Muscle of back (tissue), 11 donors: ENCODE results near the gene MLLT10. TPM values are rescaled to one million over a fixed set of nuclear protein-coding genes. Genes with fewer than 3 reads are reported as not detected.
"Not testable (repeated sequence)": the region's sequence is repeated elsewhere in the genome, so short reads cannot be mapped to it uniquely, and the experiment has no call there.

Experiments used
- DNase-seq, 3 donors: peaks; one replicate each; pipeline versions ENCODE4 v3.0.0 to v3.0.0-alpha.2; 2013
- polyA plus RNA-seq, 10 donors: library from polyadenylated mRNA; unstranded; fragments of 120-200 nt; gene quantifications; one replicate each; pipeline ENCODE4 v1.2.1, GENCODE V29; 2013; ENCODE audit not compliant: insufficient read length in 10 of 10

The MLLT10 gene
- polyA plus RNA-seq, 10 donors = 19.6 to 31.8 (median 27.1) TPM

DNA sequence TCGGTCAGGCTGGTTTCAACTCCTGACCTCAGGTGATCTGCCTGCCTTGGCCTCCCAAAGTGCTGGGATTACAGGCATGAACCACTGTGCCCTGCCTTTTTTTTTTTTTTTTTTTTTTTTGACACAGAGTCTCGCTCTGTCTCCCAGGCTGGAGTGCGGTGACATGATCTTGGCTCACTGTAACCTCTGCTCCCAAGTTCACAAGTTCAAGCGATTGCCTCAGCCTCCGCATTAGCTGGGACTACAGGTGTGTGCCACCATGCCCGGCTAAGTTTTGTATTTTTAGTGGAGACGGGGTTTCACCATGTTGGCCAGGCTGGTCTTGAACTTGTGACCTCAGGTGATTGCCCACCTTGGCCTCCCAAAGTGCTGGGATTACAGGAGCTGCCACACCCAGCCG is 94.6 kb downstream of the MLLT10 start:
- DNase-seq = not testable (repeated sequence)

DNA sequence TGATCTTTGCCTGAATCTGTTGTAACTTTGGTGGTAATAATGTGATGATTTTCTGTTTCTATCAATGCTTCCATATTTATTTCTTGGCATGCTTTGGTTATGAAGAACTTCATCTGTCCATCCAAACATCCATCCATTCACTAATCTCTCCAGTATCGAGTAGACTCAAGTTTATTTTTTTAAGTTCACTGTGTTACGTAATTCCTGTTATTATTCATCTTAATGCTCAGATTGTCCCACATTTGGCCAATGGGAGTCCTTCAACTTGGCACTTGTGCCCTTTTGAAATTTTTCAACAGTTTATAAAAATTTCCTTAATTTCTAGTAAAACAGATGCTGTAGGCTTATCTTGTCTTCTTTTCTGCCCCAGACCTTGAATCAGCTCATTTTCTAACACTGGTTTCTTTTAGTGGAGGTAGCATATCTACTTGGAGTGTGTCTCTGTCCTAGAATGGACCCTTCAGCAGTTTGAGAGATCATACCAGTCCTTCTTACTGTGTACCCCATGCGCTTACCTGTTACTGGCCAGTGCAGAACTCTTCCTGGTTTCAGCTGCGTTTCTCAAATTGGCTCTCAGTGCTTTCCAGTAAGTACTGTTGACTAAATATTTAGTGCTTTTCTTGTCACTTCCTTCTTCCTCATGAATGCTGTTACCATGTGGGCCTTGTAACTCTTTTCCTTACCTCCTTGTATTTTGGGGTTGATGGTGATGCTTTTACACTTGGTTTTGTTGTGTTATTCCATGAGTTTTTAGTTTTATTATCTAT is 100.8 kb downstream of the MLLT10 start:
- DNase-seq = no peak

DNA sequence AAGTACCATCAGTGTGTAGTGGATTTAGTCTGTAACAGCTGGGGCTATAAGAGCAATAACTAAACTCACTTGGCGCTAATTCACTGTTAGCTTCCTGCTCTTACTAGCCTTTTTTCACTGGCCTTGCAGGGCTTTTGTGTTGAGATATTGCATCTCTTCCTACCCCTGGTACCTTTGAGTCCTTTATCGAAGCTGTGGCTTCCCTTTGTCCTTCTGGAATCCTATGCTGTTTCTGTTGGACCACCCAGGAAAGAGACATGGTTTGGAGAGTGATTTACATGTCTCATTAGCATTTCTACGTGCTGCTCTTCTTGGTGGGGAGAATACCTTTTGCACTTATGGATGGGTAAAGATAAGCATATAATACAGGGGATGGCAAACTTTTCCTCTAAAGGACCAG is 103.8 kb downstream of the MLLT10 start:
- peak in 1 of 3 donors; percentile 8 for DNase-seq

DNA sequence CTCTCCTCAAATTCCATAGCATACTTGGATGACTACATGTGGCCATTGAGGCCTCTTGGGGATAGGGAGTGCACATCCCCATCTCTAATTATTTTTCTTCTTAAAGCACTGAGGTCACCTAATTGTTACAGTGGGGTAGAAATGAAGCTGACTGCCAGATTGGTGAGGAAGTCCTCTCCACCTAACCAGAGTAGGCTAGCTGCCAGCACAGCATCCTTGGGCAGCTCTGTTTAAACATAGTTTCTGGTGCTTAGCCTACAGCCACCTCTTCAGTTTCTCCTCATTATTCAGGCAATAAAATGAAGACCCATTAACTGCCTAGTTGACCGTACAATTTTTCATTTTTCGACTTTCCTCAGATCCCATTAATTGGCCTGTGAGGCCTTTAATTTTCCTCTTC is 104.6 kb downstream of the MLLT10 start:
- no peak for DNase-seq

DNA sequence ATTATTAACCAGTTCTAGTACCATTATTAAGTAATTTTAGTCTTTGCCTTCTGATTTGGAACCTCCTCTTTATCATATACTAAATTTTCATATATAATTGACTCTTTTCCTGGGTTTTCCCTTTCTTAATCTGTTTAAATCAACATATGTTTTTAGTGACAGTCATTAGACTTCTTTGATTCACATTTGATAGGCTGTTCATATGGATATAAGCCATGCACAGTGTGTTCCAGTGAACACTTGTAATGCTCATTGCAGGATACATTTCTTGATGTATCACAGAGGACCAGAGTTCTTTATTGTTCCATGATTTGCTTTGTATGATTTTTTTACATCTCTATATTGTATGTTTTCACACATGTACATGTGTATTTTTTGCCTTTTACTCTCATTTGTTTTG is 114.0 kb downstream of the MLLT10 start:
- DNase-seq = no peak

DNA sequence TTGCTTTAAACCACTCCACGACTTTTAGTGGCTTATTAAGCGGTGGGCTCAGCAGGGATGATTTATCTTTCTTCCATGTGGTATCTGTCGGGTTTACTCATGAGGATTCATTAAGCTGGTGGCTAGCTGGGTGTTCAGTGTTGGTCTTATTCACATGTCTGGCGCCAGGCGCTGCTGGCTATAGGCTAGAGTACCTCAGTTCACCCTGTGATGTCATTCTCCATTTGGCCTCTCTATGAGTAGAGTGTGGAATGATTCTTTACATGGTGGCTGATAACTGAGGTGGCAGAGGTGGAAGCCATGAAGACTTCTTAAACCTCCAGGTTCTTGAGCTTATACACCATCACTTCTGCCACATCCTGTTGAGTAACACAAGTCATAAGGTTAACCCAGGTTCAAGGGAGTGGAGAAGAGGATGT is 115.4 kb downstream of the MLLT10 start:
- DNase-seq = no peak

DNA sequence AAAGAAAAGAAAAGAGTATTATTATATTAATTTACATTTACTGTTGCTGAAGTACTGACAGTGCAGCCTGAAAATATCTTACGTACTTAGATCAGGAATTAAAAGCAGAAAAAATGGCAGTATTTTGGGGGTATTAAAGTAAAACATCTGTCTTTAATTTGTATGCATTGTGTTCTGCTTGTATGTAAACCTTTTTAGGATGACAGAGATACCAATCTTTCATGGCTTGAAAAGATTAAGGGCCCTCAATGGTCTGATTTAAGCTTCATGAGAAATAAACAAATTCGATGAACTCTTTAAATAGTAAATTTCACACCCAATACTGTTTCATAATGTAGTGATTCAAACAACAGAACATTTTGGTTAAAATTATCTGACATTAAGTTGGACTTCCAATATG is 116.3 kb downstream of the MLLT10 start:
- no peak for DNase-seq

DNA sequence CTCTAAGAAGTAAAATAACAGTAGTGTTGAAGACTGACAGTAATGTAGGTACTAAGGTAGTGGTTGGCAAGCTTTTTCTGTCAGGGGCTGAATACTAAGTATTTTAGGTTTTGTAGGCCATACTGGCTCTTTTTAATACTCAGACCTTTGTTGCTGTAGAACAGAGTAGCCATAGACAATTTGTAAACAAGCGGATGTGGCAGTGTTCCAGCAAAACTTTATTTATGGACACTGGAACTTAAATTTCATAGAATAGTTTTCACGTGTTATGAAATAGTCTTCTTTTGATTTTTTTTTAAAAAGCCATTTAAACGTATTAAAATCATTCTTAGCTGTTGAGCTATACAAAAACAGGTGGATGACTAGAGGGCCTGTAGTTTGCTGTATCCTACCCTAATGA is 121.2 kb downstream of the MLLT10 start:
- no peak for DNase-seq

DNA sequence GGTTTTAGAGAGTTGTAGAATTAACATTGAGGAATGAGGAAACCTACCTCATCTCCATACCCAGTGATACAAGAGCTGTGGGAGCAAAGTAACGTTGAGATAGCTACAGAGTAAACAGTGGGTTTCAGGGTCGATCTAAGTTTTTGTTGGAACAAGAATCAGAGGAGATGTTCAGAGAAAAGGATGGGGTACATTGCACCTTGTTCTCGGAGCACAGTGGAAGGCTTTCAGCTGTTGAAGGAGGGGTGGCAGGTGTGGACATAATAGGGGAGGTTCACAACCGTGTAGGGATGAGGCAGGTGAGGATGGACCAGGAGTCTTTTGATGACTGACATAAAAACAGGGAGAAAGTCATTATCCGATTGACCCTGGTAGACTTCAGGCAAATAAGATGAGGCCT is 121.7 kb downstream of the MLLT10 start:
- DNase-seq = no peak

DNA sequence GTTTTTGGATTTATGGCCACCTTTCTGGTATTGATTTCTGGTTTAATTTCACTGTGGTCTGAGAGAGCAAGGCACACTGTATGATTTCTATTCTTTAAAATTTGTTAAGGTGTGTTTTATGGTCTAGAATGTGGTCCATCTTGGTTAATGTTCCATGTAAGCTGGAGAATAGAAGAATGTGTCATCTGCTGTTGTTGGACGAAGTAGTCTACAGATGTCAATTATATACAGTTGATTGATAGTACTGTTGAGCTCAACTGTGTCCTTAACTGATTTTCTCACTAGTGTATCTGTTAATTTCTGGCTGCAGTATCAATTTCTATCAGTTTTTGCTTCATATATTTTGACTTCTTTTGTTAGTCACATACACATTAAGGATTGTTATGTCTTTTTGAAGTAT is 127.1 kb downstream of the MLLT10 start:
- DNase-seq = no peak

DNA sequence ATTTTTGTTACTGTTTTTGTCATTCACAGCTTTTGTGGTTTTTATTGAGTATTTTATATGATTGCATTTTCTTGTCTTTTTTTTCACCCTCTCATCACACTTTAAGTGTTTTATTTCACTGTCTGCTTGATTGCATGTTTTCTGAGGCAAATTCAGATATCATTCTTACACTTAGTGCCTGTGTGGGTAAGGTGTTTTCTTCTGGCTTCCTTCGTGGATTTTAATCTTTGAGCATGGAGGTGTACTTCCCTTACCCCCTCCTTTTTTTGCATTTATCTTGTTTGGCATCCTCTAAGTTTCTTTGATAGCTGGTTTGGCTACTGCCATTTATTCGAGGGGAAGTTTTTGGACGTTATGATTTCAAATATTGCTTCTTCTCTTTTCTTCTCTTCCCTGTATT is 127.9 kb downstream of the MLLT10 start:
- no peak for DNase-seq

DNA sequence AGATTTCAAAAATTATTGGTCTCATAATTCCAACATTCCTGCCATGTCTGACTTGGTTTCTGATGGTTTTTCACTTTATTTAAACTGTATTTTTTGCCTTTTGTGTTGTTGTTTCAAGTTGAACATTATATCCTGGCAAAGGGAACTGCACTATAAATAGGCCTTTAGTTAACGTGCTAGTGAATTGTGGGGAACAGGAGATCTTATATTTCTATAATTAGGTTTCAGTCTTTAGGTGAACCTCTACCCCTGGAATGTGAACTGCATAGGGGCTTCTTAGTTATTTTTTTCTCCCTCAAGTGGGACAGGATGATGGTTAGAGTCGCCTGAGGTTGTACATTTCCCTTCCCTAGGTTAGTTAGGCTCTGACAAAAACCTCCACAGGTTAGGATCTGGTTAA is 128.6 kb downstream of the MLLT10 start:
- DNase-seq = no peak

DNA sequence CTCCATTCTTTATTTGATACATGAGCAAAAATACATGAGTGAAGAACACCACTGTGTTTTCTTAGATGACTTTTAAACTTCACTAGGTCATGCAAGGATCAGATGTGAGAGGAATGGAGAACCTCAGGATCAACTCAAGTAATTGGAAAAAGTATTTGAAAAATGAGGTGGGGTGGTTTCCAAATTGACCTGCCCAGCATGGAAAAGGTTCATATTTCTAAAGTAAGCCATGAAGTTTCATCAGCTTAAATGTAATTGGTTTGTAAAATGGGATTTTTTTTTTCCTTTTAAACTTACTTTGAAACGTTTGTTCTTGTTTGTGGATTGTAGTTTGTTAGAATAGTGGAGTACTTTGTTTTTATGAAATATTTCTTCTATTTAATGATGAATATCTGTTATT is 134.8 kb downstream of the MLLT10 start:
- DNase-seq = no peak

DNA sequence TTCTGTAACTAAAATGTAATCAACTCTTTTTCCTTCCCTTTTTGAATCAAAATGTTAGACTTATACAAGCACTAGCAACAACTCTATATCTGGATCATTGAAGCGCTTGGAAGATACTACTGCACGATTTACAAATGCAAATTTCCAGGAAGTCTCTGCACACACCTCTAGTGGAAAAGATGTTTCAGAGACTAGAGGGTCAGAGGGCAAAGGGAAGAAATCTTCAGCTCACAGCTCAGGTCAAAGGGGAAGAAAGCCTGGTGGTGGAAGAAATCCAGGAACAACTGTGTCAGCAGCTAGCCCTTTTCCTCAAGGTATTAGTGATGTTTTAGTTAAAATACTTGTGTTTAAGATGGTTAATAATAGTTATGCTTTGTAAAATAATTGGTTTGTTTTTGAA is 136.4 kb downstream of the MLLT10 start:
- no peak for DNase-seq

DNA sequence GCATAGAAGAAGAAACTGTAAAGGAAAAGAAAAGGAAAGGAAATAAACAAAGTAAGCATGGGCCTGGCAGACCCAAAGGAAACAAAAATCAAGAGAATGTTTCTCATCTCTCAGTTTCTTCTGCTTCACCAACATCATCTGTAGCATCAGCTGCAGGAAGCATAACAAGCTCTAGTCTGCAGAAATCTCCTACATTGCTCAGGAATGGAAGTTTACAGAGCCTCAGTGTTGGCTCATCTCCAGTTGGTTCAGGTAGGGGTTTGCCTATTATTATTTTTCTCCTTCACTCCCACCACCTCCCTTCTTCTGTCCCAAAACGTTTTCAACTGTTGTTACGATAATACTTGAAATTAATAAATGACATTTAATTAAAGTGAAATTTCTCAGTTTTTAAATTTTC is 139.6 kb downstream of the MLLT10 start:
- DNase-seq = no peak

DNA sequence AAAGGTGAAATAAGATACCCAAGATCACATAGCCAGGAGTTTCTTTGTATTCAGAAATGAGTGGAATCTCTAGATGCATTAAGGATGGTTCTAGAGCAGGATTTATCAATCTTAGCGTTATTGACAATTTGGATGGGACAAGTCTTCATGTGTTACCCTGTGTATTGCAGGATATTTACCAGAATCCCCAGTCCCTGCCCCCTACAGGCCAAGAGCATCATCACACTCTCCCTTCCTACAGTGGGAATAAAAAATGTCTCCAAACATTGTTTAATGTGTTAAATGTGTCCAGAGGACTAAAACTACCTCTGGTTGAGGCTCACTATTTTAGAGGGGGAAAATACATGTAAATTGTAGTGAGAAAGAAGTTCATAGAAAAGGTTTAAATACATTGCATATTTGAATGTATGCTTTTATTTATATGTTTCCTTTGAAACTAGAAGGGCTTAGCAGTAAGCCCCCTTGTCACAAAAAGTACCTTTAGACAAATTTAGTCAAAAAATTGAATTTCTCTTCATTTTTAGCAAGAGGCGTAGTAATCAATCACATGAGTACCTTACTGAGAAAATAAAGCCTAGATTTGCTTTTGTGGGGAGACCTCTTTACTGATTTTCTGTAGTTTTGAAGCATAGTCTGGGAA is 141.2 kb downstream of the MLLT10 start:
- DNase-seq = peak in 2 of 3 donors; percentile 8 to 22

DNA sequence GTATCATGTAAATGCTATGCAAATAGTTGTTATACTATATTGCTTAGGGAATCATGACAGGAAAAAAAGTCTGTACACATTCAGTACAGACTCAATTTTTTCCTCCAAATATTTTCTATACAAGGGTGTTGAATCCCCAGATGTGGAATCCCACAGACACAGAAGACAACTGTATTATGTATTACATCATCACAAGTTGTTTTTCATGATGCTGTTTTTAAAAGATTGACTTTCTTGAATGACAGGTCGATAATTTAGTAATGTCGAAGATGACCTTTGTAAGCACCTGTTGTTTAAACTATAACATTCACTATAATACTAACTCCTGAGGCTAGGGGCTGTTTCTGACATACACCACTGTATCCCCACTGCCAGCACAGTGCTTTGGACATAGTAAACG is 143.5 kb downstream of the MLLT10 start:
- DNase-seq = no peak

DNA sequence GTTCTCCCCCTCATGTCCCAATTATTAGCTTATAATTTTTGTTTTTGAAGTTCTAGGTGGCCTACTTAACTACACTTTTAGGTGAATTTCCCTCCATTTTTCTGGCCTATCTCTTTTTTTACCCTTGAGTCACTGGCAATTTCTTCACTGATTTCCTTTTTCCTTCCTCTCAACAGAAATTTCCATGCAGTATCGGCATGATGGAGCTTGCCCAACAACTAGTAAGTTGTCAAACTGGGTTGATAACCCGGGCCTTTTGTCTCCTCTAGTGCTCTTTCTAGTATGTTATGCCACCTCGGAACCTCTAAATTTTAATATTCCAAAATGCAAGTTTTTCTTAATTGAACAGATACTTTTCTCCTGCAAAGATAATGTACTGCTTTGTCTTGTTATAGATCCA is 147.1 kb downstream of the MLLT10 start:
- no peak for DNase-seq

DNA sequence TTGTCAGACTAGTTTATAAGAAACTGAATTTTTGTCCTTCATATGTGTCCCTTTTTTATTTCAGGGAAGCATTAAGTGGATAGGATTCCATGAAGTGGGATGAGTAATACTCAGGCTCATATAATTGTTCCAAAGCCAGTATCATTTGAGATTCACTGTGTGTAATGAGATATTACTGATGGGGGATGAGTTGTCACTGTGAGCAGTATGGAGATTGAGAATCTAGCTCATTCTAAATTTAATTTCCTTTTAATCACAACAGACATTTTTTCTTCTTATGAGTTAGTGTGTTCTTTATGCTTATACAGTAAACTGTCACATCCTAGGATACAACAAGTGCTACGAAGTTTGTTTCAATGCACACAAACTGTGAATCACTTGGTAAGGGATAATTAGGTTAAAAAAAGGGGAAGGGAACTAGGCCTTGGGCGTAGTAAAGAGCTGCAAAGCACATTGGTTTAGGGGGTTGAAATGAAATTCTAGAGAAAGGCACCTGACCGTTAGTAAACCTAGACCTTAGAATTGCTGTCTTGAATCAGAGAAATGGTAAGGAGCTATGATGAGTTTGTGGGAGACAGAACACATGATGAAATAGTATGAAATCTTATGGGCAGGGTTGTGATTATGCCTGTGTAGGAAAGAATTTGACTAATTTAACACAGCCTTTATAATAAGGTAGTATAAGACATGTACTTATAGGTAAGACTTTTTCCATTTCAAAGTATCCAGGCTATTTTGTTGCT is 153.4 kb downstream of the MLLT10 start:
- DNase-seq = no peak

DNA sequence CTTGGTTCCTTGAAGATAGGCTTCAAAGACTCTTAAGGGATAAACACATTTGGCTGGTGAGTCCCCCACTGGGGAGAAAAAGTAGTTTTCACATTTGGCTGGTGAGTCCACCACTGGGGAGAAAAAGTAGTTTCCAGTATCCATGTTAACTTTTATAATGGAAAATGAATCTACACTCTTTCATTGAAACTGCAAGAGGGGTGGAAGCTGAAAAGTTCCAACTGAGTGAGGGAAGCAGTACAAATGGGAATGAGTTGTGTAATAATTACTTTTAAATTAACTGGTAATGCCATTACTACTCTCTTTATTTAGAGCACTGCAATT is 153.9 kb downstream of the MLLT10 start:
- DNase-seq = no peak

DNA sequence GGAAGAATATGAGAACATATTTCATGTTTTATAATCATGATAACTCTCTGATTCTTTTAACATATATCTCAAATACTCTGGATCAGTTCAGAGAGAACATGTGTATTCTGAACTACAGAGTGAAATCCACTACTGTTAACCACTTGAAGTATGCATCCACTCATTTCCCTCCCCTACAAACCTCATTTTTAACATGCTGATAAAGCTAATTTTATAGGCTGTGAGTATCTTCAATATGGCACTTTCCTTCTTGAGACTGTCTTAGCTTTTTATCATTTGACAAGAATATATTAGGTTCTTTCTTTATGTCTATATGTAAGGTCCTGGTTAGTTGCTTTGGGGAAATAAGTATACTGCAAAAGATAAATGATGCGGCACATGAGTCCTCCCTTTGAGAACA is 154.8 kb downstream of the MLLT10 start:
- no peak for DNase-seq

DNA sequence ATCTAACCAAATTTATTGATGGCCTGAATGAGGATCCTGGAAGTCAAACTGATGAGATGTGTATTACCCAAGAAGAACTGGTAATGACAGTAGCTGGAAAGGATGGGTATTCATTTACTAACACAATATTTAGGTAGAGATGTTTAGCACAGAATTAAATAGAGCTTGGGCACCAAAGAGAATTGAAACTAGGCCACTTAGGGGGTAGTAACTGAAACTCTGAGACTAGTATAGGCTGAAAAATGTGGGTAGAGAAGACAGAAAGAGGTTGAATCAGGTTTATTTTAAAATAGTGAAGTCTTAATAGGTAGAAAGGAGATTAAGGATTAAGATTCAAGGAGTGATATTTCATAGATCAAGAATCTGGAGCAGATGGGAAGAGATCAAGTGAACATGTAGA is 155.8 kb downstream of the MLLT10 start:
- no peak for DNase-seq

DNA sequence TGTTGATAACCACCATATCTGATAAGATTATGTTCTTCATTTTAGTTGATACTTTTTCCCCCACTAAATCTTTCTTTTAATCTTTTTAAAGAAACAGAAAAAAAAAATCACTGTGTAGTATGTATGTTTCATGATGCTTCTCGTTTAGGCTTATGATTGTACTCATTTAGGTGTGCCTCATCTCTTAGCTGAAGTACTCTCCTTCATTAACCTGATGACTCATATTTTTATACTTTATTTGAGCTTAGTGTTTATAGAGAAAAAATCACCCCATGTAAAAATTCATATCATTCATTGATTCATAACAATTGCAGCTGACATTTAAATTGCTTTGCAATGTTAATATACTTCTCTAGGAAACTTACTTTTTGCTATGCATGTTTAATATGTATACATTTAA is 158.9 kb downstream of the MLLT10 start:
- DNase-seq = no peak
